CD14-positive monocyte (primary cell): ENCODE data around the gene LRRC8C. TPM values are rescaled to one million over a fixed set of nuclear protein-coding genes. Genes with fewer than 3 reads are reported as not detected.
A peak's percentile ranks its signal among the peaks of the same experiment; 100 is the strongest.

Source experiments
- DNase-seq, 3 donors: peaks; one replicate each; pipeline ENCODE4 v3.0.0-alpha.2; 2011 to 2022
- H2AFZ ChIP-seq: 2 replicates; pipeline ENCODE4 v1.6.0; 2012; ENCODE audit warnings: mild to moderate bottlenecking, low read depth, low read length, inconsistent platforms; ENCODE audit not compliant: insufficient read depth, poor library complexity, severe bottlenecking
- H3K27ac ChIP-seq, 2 donors: 1 replicate in 1 of 2; 2 replicates in 1 of 2; pipeline ENCODE4 v1.5.1; 2012 to 2013; ENCODE audit warnings: low read length in 2 of 2, control low read depth in 1 of 2, inconsistent platforms in 1 of 2, low read depth in 1 of 2, mild to moderate bottlenecking in 1 of 2
- H3K27me3 ChIP-seq, 2 donors: one replicate each; pipeline versions ENCODE4 v1.6.0 to v1.6.1; 2011 to 2013; ENCODE audit warnings: low read length in 2 of 2; ENCODE audit not compliant: control insufficient read depth in 2 of 2, insufficient read depth in 2 of 2
- H3K36me3 ChIP-seq, 2 donors: replicated peaks in 1 of 2; 1 replicate in 1 of 2; 2 replicates in 1 of 2; pipeline versions ENCODE4 v1.5.1 to v1.6.1; 2012 to 2013; ENCODE audit warnings: low read length in 2 of 2, control low read depth in 1 of 2, inconsistent platforms in 1 of 2, mild to moderate bottlenecking in 1 of 2; ENCODE audit not compliant: insufficient read depth in 2 of 2, control insufficient read depth in 1 of 2
- H3K4me1 ChIP-seq, 2 donors: 1 replicate in 1 of 2; 2 replicates in 1 of 2; pipeline versions ENCODE4 v1.5.1 to v1.6.1; 2012 to 2013; ENCODE audit warnings: low read length in 2 of 2, control low read depth in 1 of 2, inconsistent platforms in 1 of 2, mild to moderate bottlenecking in 1 of 2, moderate library complexity in 1 of 2; ENCODE audit not compliant: insufficient read depth in 2 of 2, control insufficient read depth in 1 of 2
- H3K4me2 ChIP-seq: replicated peaks from 2 replicates; pipeline ENCODE3; 2012; ENCODE audit warnings: low read length, moderate library complexity, mild to moderate bottlenecking; ENCODE audit not compliant: poor library complexity, severe bottlenecking; ENCODE audit errors: extremely low read depth
- H3K4me3 ChIP-seq, 3 experiments: fragments of 200-600 bp in 1 of 3; sonication (generic) in 1 of 3; replicated peaks in 1 of 3; 1 replicate in 2 of 3; 2 replicates in 1 of 3; pipeline ENCODE4 v1.5.1; 2011 to 2013; ENCODE audit warnings: low read length in 3 of 3, mild to moderate bottlenecking in 3 of 3, control low read depth in 2 of 3, low read depth in 2 of 3, inconsistent platforms in 1 of 3, moderate library complexity in 1 of 3
- H3K79me2 ChIP-seq: 2 replicates; pipeline ENCODE4 v1.6.0; 2012; ENCODE audit warnings: mild to moderate bottlenecking, control low read depth, inconsistent platforms, low read length, moderate library complexity; ENCODE audit not compliant: insufficient read depth
- H3K9ac ChIP-seq: 2 replicates; pipeline ENCODE4 v1.6.0; 2017; ENCODE audit warnings: low read length, mild to moderate bottlenecking; ENCODE audit not compliant: insufficient read depth, poor library complexity, severe bottlenecking
- H3K9me3 ChIP-seq, 2 donors: replicated peaks in 1 of 2; 1 replicate in 1 of 2; 2 replicates in 1 of 2; pipeline versions ENCODE4 v1.5.1 to v1.6.1; 2012 to 2013; ENCODE audit warnings: low read length in 2 of 2, control low read depth in 1 of 2; ENCODE audit not compliant: control insufficient read depth in 1 of 2, insufficient read depth in 1 of 2
- H4K20me1 ChIP-seq: 2 replicates; pipeline ENCODE4 v1.6.0; 2012; ENCODE audit warnings: mild to moderate bottlenecking, low read length, control low read depth, moderate library complexity; ENCODE audit not compliant: insufficient read depth
- H3K27ac Mint-ChIP-seq, 7 donors: one replicate each; pipeline ENCODE4 v1.8.0; 2020; ENCODE audit warnings: mild to moderate bottlenecking in 7 of 7, mixed read lengths in 7 of 7, moderate library complexity in 6 of 7, inconsistent platforms in 2 of 7
- H3K27me3 Mint-ChIP-seq, 3 donors: one replicate each; pipeline ENCODE4 v1.8.0; 2021 to 2022; ENCODE audit warnings: low read depth in 3 of 3, mild to moderate bottlenecking in 3 of 3, mixed read lengths in 3 of 3, moderate library complexity in 3 of 3, inconsistent platforms in 1 of 3
- H3K36me3 Mint-ChIP-seq, 2 donors: one replicate each; pipeline ENCODE4 v1.8.0; 2020; ENCODE audit warnings: mixed read lengths in 2 of 2, inconsistent platforms in 1 of 2, mild to moderate bottlenecking in 1 of 2
- H3K4me1 Mint-ChIP-seq: one replicate; pipeline ENCODE4 v1.8.0; 2020; ENCODE audit warnings: mild to moderate bottlenecking, mixed read lengths
- H3K4me3 Mint-ChIP-seq, 2 donors: one replicate each; pipeline ENCODE4 v1.8.0; 2020; ENCODE audit warnings: mild to moderate bottlenecking in 2 of 2, mixed read lengths in 2 of 2, moderate library complexity in 1 of 2
- H3K9me3 Mint-ChIP-seq, 7 donors: one replicate each; pipeline ENCODE4 v1.8.0; 2020 to 2022; ENCODE audit warnings: mixed read lengths in 7 of 7, mild to moderate bottlenecking in 6 of 7, moderate library complexity in 6 of 7, inconsistent platforms in 2 of 7
- WGBS: methylation state at CpG from one replicate; pipeline ENCODE4 v1.1.5; 2013; ENCODE audit warnings: missing lambda C conversion rate; ENCODE audit not compliant: insufficient coverage; 5-methylcytosine and 5-hydroxymethylcytosine counted together
- intact Hi-C, 2 donors: fragments of 100-400 bp; cut with micrococcal nuclease; formaldehyde crosslinking; loops; one replicate each; pipeline versions ENCODE4 v1.15.0 to v1.15.1; 2023
- polyA plus RNA-seq, 3 donors: library from polyadenylated mRNA; depleted of rRNA in 1 of 3; unstranded in 2 of 3; stranded (reverse) in 1 of 3; fragments of 300-500 nt in 2 of 3; fragments of >200 nt in 1 of 3; fragmentation: Illumina TruSeq in 2 of 3; gene quantifications; 1 replicate in 2 of 3; 2 replicates in 1 of 3; pipeline ENCODE4 v1.2.3, GENCODE V29; 2012 to 2021
- TF ChIP-seq, protein P1 (sequence below): fragments of 200-600 bp; IDR thresholded peaks from one replicate; pipeline ENCODE4 v1.8.0; 2022; ENCODE audit warnings: antibody characterized with exemption, mild to moderate bottlenecking

LRRC8C gene
- polyA plus RNA-seq, 3 donors = 13.0 to 18.6 (median 16.3) TPM

DNA sequence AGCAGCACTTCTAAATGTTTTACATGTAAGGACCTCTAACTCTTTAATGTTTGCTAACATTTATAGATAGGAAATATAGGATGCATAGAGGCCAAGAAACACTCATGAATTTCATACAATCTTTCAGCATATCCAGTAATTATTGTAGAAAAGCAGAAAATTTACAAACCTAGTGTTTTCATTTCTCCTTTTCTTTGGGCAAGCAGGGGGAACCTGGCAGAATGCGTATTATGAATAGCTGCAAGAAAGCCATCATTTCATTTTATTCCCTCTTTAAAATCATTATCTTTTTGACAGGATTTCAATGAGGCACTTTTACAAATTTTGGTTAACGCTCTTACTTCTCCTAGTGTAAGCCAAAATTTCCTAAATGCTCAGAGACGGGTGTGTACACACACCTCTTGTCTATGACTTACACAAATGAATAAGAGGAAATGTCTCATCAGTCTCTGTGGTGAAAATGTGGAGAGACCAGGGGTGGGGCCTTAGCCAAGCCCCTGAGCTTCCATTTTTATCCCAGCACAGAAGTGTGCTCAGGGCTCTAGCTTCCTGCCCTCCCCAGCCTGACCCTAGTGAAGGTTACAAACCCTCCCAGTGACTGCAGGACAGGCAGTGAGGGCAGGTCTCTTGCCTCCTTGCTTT lies 91.6 kb downstream of the LRRC8C start:
- Mint-ChIP-seq H3K9me3 (peaks cover 0 to 8% (median 0%) of the 10 kb centered on the region in 7 donors), H3K27me3 (peaks cover 0 to 2% (median 2%) of the 10 kb centered on the region in 3 donors), H3K27ac (peak overlapping the region; percentile 91 to 99 (median 95)), H3K4me1 (peaks cover 82% of the 10 kb centered on the region), H3K36me3 (peaks cover 1 to 7% of the 10 kb centered on the region in 2 donors), H3K4me3 (peak overlapping the region in 1 of 2 donors; percentile 82)
- peak overlapping the region; percentile 38 for H3K9ac ChIP-seq
- TF ChIP-seq, protein P1, sequence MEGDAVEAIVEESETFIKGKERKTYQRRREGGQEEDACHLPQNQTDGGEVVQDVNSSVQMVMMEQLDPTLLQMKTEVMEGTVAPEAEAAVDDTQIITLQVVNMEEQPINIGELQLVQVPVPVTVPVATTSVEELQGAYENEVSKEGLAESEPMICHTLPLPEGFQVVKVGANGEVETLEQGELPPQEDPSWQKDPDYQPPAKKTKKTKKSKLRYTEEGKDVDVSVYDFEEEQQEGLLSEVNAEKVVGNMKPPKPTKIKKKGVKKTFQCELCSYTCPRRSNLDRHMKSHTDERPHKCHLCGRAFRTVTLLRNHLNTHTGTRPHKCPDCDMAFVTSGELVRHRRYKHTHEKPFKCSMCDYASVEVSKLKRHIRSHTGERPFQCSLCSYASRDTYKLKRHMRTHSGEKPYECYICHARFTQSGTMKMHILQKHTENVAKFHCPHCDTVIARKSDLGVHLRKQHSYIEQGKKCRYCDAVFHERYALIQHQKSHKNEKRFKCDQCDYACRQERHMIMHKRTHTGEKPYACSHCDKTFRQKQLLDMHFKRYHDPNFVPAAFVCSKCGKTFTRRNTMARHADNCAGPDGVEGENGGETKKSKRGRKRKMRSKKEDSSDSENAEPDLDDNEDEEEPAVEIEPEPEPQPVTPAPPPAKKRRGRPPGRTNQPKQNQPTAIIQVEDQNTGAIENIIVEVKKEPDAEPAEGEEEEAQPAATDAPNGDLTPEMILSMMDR = no peak
- no peaks in the 10 kb centered on the region for H3K36me3 ChIP-seq
- H3K9me3 ChIP-seq = no peaks in the 10 kb centered on the region
- H3K27ac ChIP-seq = peak overlapping the region; percentile 67 to 90
- no peaks in the 10 kb centered on the region for H4K20me1 ChIP-seq
- H3K27me3 ChIP-seq = no peaks in the 10 kb centered on the region
- H3K79me2 ChIP-seq = peaks cover 29% of the 10 kb centered on the region
- no CpG with 5 or more reads among the region's 3 CpGs for whole genome bisulfite sequencing
- no peak overlapping the region for H2AFZ ChIP-seq
- peaks cover 72 to 89% of the 10 kb centered on the region in 2 donors for H3K4me1 ChIP-seq
- H3K4me2 ChIP-seq = peak overlapping the region; percentile 51
- intact Hi-C loops = loop anchor here (2.0 to 5.0 kb wide), 2 partner anchors 33 to 38 kb away; no protein-coding TSS in a partner anchor
- DNase-seq = peak; percentile 86 to 96 (median 96)
- peak overlapping the region in 1 of 3 experiments; percentile 45 for H3K4me3 ChIP-seq

DNA sequence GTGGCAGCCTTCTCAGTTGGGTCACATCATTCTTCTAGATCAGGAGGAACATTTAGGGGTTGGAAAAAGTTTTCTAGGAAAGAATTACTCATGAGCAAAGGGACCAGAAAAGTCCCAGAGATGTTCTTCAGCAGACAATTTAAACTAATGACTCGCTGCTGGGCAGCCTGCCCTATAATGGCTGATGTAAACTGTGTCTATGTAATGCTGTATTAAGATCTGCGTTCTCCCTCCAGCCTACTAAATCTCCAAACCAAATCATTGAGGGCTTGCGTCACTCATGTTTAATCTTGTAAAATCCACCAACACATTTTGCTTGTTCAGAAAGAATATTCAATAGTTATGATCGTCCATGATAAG lies 92.1 kb downstream of the LRRC8C start:
- intact Hi-C loops = loop anchor here in 1 of 2 donors (2.0 kb wide), 1 partner anchor 38 kb away; no protein-coding TSS in a partner anchor
- peaks cover 1 to 7% of the 10 kb centered on the region in 2 donors for H3K36me3 Mint-ChIP-seq

More for the DNA sequence above, 92.1 kb downstream of the LRRC8C start:
- Histone ChIP-seq H2AFZ (no peak overlapping the region), H3K27ac (peak overlapping the region; percentile 67 to 90), H3K9ac (peak overlapping the region; percentile 38), H3K4me2 (peak overlapping the region; percentile 51), H4K20me1 (no peaks in the 10 kb centered on the region), H3K79me2 (peaks cover 29% of the 10 kb centered on the region), H3K4me3 (peak overlapping the region in 1 of 3 experiments; percentile 45), H3K4me1 (peaks cover 67 to 84% of the 10 kb centered on the region in 2 donors), H3K9me3 (no peaks in the 10 kb centered on the region), H3K36me3 (no peaks in the 10 kb centered on the region), H3K27me3 (no peaks in the 10 kb centered on the region)
- Mint-ChIP-seq H3K27me3 (peaks cover 0 to 2% (median 2%) of the 10 kb centered on the region in 3 donors), H3K9me3 (peaks cover 0 to 8% (median 0%) of the 10 kb centered on the region in 7 donors), H3K4me1 (peaks cover 77% of the 10 kb centered on the region), H3K27ac (peak overlapping the region; percentile 91 to 99 (median 95)), H3K4me3 (peak overlapping the region in 1 of 2 donors; percentile 82)
- no CpG with 5 or more reads among the region's 4 CpGs for WGBS
- peak in 1 of 3 donors; percentile 73 for DNase-seq
- TF ChIP-seq, protein P1 = no peak
